Measurements from ENCODE around the gene WNT1.
A peak's percentile ranks its signal among the peaks of the same experiment; 100 is the strongest.

WNT1 gene
- 0.94 reads per million for total RNA-seq

DNA sequence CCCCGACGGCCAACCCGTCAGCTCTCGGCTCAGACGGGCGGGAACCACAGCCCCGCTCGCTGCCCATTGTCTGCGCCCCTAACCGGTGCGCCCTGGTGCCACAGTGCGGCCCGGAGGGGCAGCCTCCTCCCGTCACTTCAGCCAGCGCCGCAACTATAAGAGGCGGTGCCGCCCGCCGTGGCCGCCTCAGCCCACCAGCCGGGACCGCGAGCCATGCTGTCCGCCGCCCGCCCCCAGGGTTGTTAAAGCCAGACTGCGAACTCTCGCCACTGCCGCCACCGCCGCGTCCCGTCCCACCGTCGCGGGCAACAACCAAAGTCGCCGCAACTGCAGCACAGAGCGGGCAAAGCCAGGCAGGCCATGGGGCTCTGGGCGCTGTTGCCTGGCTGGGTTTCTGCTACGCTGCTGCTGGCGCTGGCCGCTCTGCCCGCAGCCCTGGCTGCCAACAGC, at the start of gene WNT1:
Gene WNT1, plus strand, starts transcription at position 32 of the 450 bp plus-strand sequence. Its CDS starts 329 bp downstream, at position 361.
- DNase-seq, result no peak

DNA sequence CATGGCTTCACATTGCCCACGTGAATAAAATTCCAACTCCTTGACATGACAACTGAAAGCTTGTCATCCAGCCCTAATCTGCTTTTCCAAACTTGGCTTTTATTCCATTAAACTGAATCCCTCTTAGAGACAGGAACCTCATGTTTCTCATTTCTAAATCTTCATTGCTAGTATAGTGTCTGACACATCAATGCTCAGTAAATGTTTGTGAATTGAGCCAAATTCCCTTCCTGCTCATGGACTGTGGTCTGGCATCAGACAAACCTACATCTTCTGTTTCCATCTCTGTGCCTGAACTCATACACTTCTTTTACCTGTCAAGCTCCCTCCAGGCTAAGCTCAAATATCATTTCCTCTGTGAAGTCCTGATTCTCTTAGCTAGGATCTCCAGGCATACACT, 48.6 kb upstream of the WNT1 start:
- no peak for DNase-seq

DNA sequence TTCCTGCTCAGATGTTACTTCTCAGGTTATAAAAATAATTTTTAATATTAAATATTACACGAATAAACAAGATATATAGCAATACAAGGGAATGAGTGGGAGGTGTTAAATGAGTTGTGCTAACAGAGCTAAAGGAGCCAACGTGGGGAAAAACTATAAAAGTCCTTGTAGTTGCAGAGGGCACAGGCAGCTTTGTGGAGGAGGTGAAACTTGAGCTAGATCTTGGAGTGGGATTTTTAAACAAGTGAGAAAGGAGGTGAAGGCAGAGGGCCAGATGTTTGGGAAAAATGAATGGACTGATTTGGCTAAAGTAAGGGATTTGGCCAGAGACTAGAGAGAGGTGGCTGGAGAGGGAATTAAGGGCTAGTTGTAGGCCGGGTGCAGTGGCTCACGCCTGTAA, 47.6 kb upstream of the WNT1 start:
- DNase-seq, result no peak

DNA sequence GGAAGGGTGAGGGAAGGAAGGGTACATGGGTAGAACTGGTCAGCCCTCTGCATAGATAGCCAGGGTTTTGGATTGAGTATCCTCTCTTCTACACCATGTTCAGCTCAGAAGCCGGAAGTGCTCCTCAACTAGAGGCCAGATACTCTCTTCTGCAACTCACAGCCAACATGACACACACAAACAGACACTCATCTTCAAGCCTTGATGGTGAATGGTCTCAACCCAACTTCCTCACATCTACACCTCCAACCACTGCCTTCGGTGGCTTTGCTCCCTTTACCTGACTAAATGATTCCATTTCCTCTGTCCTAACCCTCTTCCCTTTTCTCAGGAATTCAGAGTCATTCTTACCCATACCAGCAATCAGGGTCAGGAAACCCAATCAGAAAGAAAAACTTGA, 45.2 kb upstream of the WNT1 start:
- DNase-seq, result no peak

DNA sequence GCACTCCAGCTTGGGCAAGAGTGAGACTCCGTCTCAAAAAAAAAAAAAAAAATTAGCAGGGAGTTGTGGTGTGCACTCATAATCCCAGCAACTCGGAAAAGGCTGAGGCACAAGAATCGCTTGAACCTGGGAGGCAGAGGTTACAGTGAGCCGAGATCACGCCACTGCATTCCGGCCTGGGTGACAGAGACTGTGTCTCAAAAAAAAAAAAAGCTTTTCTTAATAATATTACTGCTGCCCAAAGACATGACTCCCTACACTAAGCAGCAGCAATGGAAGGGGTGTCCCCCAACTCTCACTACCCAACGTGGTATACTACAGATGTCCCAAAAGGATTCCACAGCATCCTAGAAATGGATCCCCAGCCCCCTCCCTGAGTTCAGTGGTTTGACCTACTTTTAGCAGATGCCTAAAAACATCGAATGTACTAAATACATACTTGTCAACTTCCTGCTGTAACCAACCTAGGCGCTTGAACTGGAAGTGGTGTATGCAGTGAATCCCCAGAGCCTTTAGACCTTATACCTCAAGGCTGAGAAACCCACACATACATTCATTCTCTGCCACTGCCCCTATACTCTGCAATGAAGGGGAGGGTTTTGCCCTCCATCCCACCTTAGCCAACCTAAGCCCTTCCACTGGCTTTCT, 44.3 kb upstream of the WNT1 start:
- no peak for DNase-seq

DNA sequence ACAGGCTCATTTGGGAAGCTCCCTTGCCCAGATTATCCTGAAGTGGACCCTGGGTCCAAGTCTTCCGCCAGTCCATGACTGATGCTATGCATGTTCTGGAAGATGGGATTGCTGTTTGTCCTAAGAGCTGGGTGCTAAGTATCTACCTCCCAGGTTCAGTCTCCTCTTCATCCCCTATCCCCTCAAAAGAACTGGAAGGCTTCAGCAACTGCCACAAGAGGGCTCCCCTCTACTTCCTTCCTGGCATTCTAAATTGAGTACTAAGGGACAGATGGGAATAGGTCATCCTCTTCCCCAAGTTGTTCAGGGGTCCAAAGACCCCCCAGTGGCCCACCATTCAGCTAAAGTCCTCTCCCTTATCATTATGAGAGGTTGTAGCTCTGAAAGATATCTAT, 43.8 kb upstream of the WNT1 start:
- DNase-seq, result no peak

DNA sequence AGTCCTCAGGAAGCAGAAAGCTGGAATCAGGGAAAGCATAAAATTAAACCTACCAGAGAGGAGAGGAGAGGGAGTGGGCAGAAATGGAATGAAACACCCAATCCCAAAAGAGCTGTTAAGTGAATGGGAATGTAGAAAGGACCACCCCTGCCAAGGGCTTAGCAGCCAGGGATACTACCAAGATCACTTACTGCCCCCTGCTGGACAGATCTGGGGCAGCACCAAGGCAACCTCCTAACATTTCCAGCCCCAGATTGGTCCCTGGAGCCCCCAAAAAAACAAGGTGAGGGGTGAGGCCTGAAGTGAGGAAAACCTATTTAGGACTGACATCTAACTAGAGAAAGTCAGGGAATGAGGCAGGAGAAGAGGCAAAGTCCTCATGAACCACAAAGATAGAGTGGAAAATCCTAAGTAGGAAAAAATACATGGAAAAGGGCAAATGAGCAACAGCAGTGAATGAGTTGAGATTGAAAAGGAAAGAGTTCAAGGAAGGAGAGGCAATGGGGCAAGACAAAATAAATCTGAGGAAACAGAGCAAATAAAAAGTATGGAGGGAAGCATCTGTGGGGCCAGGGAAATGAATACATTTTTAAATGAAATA, 41.6 kb upstream of the WNT1 start:
- peak; percentile 85 for DNase-seq

DNA sequence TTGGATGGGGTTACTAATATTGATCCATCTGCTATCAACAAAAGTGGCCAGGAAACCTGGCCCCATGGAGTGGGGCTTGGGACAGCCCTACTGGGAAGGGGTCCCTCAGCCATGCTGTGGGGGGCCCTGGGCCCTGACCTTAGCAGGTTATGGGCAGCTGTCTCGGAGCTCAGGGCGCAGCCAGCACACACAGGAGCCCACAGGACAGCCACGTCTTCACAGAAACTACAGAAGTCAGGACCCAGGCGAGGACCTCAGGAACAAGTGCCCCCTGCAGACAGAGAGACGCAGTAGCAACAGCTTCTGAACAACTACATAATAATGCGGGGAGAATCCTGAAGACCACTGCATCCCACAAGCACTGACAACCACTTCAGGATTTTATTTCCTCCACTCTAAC, 41.0 kb upstream of the WNT1 start:
- no peak for DNase-seq

DNA sequence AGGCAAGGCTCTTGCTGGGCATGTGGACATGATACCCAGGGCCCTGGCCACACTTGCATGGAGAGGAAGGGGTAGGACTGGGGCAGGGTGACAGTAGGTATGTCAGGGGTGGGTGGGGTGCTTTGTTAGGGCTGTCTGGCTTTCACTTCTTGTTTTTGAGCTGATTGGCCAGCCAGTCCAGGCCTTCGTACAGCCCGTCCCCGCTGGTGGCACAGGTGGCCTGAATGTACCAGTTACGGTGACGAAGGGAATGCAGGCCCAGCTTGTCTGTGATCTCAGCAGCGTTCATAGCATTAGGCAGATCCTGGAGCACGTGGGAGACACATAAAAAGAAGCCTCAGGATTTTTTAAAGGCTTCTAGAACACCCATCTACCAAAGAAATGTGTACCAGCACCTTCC, 39.3 kb upstream of the WNT1 start:
- no peak for DNase-seq

DNA sequence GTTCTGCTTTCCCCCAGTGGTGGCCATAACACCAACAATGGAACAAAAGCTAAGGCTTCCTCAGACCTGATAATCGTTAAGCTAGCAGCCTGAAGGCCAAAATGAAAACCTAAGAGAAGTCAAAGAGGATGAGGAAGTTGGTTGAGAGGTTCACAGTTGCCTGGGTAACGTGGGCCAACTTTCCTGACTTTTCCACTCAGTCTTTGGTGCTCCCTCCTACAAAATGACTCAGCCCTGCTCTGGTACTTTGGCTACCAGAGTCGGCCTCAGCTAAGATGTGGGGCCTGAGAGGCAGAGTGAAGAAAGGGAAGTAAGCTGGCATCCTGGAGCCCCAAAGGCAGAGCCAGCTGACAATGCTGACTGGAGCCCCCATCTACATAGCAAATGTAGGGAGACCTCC, 37.9 kb upstream of the WNT1 start:
- DNase-seq, result no peak

DNA sequence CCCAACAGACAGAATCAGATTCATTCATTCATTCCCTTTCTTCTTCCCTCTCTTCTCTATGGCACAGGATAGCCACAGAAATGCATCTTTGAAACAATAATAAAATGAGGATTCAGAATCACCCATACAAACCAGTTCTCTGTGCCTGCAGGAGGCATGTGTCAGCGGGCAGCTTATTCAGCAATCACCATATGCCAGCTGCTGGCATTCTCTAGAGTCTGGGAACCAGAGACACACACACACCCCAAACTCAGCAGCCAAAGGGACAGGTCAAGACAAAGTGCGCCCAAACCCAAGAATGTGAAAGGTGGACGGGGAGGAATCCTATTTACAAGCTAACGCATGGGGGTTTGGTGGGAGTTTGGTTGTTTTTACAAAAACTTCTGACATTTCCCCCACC, 34.9 kb upstream of the WNT1 start:
- DNase-seq, result no peak

DNA sequence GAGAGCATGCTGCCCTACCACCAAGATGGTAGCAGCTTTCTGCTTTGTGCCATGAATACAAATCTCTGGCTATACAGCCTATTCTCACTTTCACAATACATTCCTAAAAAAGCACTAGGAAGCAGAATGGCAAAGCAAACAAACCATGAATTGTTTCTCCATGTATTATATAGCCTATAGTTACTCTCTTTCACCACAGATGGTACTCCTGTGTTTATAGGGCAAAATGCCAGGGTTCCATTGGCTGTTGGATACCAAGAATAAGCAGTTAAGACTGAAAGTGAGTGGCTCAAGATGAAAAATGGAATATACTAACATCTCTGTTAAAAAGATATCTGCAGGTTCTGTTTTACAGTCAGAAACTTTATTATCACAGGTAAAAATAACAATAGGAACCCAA, 31.9 kb upstream of the WNT1 start:
- no peak for DNase-seq

DNA sequence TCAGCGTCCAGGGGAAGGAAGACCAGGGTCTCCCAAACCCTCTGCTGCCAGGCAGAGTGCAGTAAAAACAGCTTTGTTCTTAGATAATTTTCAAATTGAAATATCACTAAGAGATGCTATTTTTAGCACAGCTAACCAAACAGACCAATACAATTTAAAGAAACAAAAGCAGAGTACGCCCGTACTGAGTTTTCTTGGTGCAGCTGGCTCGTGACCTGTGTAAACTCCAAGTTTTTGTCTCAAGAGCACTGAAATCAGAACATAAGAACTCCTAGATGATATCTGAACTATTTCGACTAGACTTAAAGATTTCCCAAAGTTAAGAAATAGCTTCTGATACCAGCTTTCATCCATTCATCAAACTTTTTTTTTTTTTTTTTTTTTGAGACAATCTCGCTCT, 31.2 kb upstream of the WNT1 start:
- no peak for DNase-seq

DNA sequence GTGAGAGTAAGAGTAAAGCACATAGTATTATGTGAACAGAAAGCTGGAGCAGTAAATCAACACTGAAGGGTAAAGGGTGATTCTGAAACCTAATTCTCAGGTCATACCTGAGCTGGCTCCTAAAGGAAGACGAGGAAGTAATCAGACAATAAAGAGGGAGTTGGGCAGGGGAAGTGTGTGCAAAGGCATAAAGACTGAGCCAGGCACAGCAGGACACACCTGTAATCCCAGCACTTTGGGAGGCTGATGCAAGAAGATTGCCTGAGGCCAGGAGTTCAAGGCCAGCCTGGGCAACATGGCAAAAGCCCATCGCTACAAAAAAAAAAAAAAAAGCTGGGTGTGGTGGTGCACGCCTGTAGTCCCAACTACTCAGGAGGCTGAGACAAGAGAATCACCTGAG, 30.4 kb upstream of the WNT1 start:
- DNase-seq, result no peak

DNA sequence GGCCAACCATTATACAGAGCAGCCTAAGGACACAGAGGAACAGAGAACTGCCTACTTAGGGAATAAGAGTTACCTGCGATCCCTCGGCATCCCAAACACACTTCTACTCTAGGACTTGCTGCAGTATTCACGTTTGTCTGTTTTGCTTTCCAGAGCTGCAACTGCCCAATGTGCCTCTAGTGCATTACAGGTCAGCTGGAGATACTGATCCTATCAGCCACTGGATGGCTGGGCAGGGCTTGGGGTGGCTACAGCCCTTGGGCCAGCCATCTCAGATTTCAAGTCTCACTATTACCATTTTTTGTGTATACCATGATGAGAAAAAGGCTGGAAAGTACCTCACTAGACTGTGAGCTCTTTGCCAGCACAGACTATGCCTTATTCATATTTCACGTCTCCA, 25.4 kb upstream of the WNT1 start:
- DNase-seq, result no peak

DNA sequence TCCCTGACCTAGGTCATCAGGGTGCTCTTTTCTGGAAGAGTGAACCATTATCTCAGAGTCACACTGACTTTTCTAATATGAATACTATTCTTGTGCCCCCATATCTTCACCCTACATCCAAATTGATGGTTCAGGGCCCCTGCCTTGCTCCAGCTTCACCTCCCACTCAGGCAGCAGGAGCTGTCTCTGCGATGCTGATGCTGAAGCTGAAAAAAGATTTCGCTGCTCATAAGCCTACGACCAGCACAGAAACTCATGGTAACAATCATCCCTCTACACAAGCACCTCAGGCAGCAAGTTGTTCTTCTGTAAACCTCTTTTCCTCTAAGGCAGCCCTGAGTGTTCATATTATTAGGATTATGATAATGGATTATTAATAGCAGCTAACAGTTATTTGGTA, 24.1 kb upstream of the WNT1 start:
- DNase-seq, result no peak

DNA sequence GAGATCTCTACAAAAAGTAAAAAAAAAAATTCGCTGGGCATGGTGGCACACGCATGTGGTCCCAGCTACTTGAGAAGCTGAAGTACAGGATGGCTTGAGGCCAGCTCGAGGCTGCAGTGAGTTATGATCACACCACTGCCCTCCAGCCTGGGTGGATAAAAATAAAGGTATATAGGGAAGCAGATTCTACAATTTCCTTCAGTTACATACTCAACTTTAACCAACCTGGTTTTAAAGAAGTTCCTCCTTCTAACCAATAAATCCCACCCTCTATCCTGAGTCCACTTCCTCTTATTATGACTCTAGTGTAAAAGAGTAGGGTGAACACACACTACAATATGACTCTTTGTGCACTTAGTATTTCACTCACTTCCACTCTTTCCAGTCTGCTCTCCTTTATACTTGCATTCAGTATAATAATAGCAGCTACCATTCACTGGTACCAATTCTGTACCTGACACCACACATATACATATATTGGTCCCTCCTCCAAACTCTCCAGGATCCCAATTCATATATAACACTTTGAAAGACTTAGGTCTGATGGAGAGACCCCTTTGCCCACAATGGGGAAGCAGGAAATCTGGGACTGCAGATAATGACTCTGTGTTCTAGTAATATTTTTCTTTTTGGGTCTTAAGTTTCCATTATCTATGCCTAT, 23.2 kb upstream of the WNT1 start:
- DNase-seq, result no peak

DNA sequence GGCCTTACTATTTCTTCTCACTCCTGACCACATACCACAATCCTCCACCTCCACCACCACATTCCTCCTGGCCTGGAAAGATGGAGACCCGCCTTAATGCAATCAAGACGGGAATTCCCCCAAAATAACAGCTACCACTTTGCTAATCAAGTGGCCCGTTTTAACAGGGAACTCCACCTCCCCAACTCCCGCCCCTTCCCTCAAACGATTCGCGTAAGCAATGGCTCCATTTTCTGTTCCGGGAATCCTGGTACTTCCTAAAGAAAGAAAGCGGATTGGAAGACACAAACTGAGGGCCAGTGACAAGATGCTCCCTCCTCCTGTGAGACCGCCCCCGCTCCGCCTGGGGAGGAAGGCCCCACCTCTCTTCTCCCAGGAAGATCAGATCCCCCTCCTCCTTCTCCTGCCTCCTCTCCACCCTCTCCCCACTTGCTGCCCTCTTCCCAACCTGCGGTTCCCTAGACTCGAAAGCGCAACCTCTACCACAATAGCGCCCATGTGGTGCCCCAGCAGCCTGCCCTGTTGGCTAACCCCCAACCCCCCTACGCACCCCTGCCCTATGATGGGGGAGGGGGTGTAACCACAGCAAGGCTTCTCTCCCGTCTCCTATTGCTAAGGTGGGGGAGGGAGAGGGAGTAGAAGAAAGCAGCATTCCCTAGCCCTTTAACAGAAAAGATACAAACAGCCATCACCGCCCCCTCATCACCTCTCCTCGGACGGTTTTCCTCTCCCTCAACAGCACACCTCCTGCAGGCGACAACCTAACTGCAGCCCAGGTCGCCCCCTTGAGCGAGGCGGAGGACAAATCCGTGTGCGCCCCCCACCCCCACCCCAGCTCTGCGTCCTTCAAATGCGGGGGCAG, 21.6 kb upstream of the WNT1 start:
- DNase-seq, result no peak

DNA sequence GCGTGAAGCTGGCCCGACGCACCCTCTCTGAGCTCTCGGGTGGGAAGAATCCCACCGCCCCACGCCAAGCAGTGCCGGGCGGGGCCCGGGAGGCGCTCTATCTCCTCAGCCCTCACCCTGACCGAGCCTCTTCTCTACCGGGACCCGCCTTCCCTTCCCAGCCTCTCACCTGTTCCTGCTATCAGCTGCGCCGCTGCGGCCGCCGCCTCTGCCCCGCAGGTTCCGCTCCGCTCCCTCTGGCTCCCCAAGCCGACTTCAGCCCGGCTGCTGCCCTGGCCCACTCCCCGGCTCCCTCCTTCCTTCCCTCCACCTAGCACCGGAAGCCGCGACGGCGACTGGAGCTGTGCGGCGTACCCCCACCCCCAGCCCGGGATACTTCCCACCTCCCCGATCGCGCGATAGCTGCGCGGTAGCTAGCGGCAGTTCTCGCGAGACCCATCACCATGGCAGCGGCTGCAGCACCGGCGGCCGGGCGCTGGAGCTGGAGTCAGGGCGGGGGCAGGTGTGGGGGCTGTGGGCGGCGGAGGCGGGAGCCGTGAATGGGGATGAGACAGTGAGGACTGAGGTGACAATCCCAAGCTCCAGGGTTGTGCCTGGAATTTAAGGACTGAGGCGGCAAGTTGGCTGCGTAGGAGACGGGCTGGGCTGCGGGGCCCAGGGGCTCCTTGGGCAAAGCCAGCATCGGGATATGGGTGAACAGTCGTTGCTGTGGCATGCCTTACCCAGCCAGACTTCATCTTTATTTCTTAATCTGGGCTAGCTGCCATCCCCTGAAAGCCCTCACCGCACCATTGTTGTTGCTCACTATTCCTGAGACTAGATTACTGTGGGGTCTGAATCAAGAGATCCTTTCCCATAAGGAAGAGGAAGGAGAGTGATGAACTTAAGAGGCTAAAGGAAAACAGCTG, 20.7 kb upstream of the WNT1 start, which contains the start of gene ARF3:
Gene ARF3, minus strand, starts transcription at position 347 of the 908 bp plus-strand sequence. CDS start 16,392 bp downstream, outside the sequence.
- peak; percentile 93 for DNase-seq

DNA sequence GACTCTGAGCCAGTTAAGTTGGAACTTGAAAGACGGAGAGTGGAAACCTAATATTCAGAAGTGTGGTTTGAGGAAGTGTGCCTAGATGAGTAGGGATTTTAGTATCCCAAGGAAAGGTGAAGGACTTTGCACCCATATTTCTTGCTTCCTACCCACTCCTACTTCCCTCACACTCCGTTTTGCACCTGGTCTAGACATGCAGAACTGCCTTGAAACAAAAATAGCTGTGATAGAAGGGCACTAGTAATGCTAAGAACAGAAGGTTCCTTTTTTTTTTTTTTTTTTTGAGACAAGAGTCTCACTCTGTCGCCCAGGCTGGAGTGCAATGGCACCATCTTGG, 20.1 kb upstream of the WNT1 start:
- DNase-seq, result no peak

DNA sequence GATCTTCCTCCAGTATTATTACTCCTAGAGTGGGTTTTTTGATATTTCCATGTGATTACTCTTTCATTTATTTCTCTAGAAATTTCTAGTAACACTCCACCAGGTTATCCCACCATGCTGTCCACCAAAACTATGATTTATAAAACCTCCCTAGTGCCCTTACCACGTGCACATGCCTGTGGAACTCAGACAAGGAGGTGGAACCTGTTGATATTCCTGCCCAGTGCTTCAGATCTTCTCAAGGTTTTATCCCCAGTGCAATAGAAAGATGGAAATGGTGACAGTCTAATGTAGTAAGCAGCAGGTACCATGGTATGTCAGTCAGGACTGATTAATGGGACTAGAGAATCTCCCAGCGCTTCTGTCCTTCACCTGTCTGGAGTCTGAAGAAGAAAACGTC, 17.3 kb upstream of the WNT1 start:
- no peak for DNase-seq

DNA sequence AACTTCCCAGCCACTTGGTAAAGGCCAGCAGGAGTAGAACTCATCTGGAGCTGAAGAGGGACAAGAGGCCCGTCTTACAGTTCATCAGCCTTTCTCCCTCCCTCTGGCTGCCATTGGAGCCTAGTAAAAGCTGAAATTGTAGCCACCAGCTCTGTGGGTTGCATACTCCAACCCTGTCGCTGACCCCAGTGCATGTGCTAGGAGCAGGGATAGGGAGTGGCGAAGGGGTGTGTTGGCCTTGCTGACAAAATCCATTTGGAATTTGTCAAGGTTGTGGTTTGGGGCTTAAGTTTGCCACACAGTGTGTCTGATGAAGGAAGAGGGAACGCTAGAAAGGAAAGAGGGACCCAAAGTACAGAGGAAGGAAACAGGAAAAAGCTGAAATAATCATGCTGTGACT, 16.8 kb upstream of the WNT1 start:
- DNase-seq, result no peak

Data from effector CD4-positive, alpha-beta T cell (primary cell).